ENCODE measurements around the gene ZNF268. TPM values are rescaled to one million over a fixed set of nuclear protein-coding genes. Genes with fewer than 3 reads are reported as not detected.

ZNF268 gene
- total and polyA plus RNA-seq, 2 experiments from 2014 or later, result 13.9 to 18.8 TPM

DNA sequence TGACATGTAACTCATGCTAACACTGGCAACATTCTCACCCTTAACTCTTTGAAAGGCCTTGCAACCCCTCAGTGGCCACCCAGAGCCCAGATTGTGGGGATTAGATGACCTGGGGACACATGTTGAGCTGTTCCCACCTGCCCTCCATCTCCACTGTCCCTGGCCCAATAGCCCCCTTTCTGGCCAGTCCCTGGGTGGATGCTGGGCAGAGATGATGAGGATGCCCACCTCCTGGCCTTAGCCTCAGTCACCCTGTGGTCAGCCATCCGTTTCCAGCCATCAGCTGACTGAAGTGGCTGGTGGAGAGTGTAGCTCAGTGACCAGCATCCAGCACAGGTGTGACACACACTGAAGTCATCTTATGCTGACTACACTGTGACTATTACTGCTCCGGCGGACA is 49.7 kb downstream of the ZNF268 start:
- Histone ChIP-seq H3K27me3 (replicated peaks; ENCODE audit: insufficient read depth) (no peaks in the 10 kb centered on the region), H3F3A (ENCODE audit: insufficient read depth) (no peaks in the 10 kb centered on the region), H3K36me3 (ENCODE audit: low read depth) (no peaks in the 10 kb centered on the region), H3K4me2 (ENCODE audit: unreplicated experiment) (no peak overlapping the region), H3K9me3 (ENCODE audit: low read depth) (no peaks in the 10 kb centered on the region), H4K20me1 (ENCODE audit: insufficient read depth) (no peaks in the 10 kb centered on the region), H3K27ac (no peak overlapping the region), H3K4me1 (ENCODE audit: insufficient read depth) (no peaks in the 10 kb centered on the region), H3K79me2 (ENCODE audit: insufficient read depth) (no peaks in the 10 kb centered on the region), H2AFZ (no peak overlapping the region), H3K9ac (no peak overlapping the region), H3K4me3 (no peak overlapping the region), H3K9me2 (ENCODE audit: insufficient read depth) (no peaks in the 10 kb centered on the region)
- TF ChIP-seq EZH2phosphoT487 (IDR thresholded peaks at IDR 0.05; ENCODE audit: insufficient read depth, low read depth) (no peak), EZH2 (IDR thresholded peaks at IDR 0.05; ENCODE audit: insufficient read depth, poor library complexity, severe bottlenecking) (no peak)
- 44 to 56% methylated on average over 3 of the region's 3 CpGs for WGBS, 2 experiments (ENCODE audit: low coverage in 1 of 2, low lambda C conversion rate in 2 of 2, missing lambda C conversion rate in 2 of 2)
- in situ Hi-C loops (cut with MboI), result no loop called here
- DNase-seq, result no peak

DNA sequence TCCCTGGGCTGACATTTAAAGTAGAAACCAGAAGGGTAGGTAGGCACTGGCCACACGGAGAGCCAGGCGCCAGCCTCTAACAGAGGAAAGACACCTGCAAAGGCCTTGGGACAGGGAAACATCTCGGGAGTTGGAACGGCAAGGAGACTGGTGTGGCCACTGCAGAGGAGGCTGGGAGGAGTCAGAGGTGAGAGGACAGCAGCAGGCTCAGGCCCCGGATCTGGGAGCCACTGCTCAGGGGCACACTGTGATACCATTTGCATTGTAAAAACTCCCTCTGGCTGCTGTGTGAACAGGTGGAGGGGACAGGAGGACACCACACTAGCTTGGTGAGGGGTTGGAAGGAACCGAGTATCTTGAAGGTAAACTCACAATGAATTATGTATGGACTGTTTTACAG is 51.7 kb downstream of the ZNF268 start:
- Histone ChIP-seq H3F3A (ENCODE audit: insufficient read depth) (no peaks in the 10 kb centered on the region), H3K36me3 (ENCODE audit: low read depth) (no peaks in the 10 kb centered on the region), H3K4me3 (no peak overlapping the region), H2AFZ (no peak overlapping the region), H4K20me1 (ENCODE audit: insufficient read depth) (no peaks in the 10 kb centered on the region), H3K4me2 (ENCODE audit: unreplicated experiment) (no peak overlapping the region), H3K9me2 (ENCODE audit: insufficient read depth) (no peaks in the 10 kb centered on the region), H3K9me3 (ENCODE audit: low read depth) (no peaks in the 10 kb centered on the region), H3K27me3 (replicated peaks; ENCODE audit: insufficient read depth) (no peaks in the 10 kb centered on the region), H3K4me1 (ENCODE audit: insufficient read depth) (no peaks in the 10 kb centered on the region), H3K27ac (no peak overlapping the region), H3K79me2 (ENCODE audit: insufficient read depth) (no peaks in the 10 kb centered on the region), H3K9ac (no peak overlapping the region)
- 42 to 54% methylated on average over 6 of the region's 6 CpGs for WGBS, 2 experiments (ENCODE audit: low coverage in 1 of 2, low lambda C conversion rate in 2 of 2, missing lambda C conversion rate in 2 of 2)
- in situ Hi-C loops (cut with MboI), result no loop called here
- no peak for DNase-seq
- TF ChIP-seq EZH2 (IDR thresholded peaks at IDR 0.05; ENCODE audit: insufficient read depth, poor library complexity, severe bottlenecking) (no peak), EZH2phosphoT487 (IDR thresholded peaks at IDR 0.05; ENCODE audit: insufficient read depth, low read depth) (no peak)

DNA sequence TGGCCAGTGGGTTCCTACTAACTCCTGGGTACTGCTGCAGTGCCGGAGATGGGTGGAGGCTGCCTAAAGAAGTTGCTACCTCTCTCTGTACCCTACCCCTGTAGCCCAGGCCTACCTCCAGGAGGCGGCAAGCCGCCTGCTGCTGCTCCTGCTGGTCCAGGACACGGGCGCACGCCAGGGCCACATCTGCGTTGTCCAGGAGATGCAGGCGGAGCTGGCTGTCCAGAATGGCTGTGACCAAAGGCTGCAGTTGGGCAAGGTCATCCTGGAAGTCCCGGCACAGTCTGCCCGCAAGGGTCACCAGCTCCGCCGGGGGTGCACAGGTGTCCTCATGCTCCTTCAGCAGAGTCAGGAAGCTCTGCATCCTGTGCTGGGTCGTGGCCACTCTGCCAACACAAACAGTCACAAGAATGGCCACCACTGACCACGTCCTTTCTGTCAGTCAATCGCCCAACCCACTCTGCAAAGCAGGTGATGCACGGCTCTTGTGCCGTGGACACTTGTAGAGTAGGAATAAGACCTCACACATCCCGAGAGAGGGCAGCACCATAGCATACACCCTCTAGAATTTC is 52.8 kb downstream of the ZNF268 start:
- Histone ChIP-seq H3K36me3 (ENCODE audit: low read depth) (no peaks in the 10 kb centered on the region), H2AFZ (no peak overlapping the region), H3F3A (ENCODE audit: insufficient read depth) (no peaks in the 10 kb centered on the region), H3K9ac (no peak overlapping the region), H3K4me3 (no peak overlapping the region), H3K4me2 (ENCODE audit: unreplicated experiment) (no peak overlapping the region), H3K4me1 (ENCODE audit: insufficient read depth) (no peaks in the 10 kb centered on the region), H3K27ac (no peak overlapping the region), H4K20me1 (ENCODE audit: insufficient read depth) (no peaks in the 10 kb centered on the region), H3K9me2 (ENCODE audit: insufficient read depth) (no peaks in the 10 kb centered on the region), H3K27me3 (replicated peaks; ENCODE audit: insufficient read depth) (no peaks in the 10 kb centered on the region), H3K79me2 (ENCODE audit: insufficient read depth) (no peaks in the 10 kb centered on the region), H3K9me3 (ENCODE audit: low read depth) (no peaks in the 10 kb centered on the region)
- WGBS, 2 experiments (ENCODE audit: low coverage in 1 of 2, low lambda C conversion rate in 2 of 2, missing lambda C conversion rate in 2 of 2), result 71% methylated on average over 18 of the region's 18 CpGs
- in situ Hi-C loops (cut with MboI), result no loop called here
- no peak for DNase-seq
- TF ChIP-seq EZH2 (IDR thresholded peaks at IDR 0.05; ENCODE audit: insufficient read depth, poor library complexity, severe bottlenecking) (no peak), EZH2phosphoT487 (IDR thresholded peaks at IDR 0.05; ENCODE audit: insufficient read depth, low read depth) (no peak)

DNA sequence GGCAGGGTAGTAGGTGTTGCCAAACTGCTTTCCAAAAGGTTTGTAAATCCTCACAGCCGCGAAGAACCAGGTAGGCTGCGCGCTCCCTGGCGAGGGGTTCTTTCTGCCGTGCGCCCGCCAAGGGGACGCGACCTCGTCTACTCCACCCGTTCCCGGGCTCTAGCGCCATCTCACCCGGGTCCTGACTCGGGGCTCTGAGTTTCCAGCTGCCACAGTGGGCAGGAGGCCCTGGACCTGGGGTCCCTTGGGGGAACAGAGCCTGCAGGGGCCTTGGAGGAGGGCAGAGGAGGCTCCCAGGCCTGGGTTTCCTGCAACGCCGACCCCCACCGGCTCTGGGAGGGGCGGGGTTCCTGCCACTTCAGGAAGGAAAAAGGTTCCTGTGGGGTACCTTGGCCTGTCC is 53.7 kb downstream of the ZNF268 start:
- no peak for DNase-seq
- Histone ChIP-seq H3K9ac (no peak overlapping the region), H3K4me1 (ENCODE audit: insufficient read depth) (no peaks in the 10 kb centered on the region), H3K27ac (no peak overlapping the region), H3K27me3 (replicated peaks; ENCODE audit: insufficient read depth) (no peaks in the 10 kb centered on the region), H3F3A (ENCODE audit: insufficient read depth) (no peaks in the 10 kb centered on the region), H2AFZ (no peak overlapping the region), H3K36me3 (ENCODE audit: low read depth) (no peaks in the 10 kb centered on the region), H3K79me2 (ENCODE audit: insufficient read depth) (no peaks in the 10 kb centered on the region), H3K4me2 (ENCODE audit: unreplicated experiment) (no peak overlapping the region), H3K9me2 (ENCODE audit: insufficient read depth) (no peaks in the 10 kb centered on the region), H4K20me1 (ENCODE audit: insufficient read depth) (no peaks in the 10 kb centered on the region), H3K4me3 (no peak overlapping the region), H3K9me3 (ENCODE audit: low read depth) (no peaks in the 10 kb centered on the region)
- in situ Hi-C loops (cut with MboI), result no loop called here
- TF ChIP-seq EZH2 (IDR thresholded peaks at IDR 0.05; ENCODE audit: insufficient read depth, poor library complexity, severe bottlenecking), result no peak
- no peak for TF ChIP-seq EZH2phosphoT487 (IDR thresholded peaks at IDR 0.05; ENCODE audit: insufficient read depth, low read depth)
- 40 to 49% methylated on average over 15 to 20 of the region's 20 CpGs for WGBS, 2 experiments (ENCODE audit: low coverage in 1 of 2, low lambda C conversion rate in 2 of 2, missing lambda C conversion rate in 2 of 2)
